DND-41 (cell line): ENCODE results near the gene ARHGAP15.

Source experiments
- EZH2 ChIP-seq: IDR thresholded peaks from 3 replicates; pipeline ENCODE4 v1.6.1; 2012; ENCODE audit warnings: borderline replicate concordance, low read depth, mild to moderate bottlenecking, moderate library complexity, low read length, inconsistent platforms; ENCODE audit not compliant: severe bottlenecking
- TF ChIP-seq, protein P1 (sequence below): IDR thresholded peaks from 2 replicates; pipeline ENCODE4 v1.5.1; 2012; ENCODE audit warnings: borderline replicate concordance, low read length, moderate library complexity, mild to moderate bottlenecking; ENCODE audit not compliant: poor library complexity, severe bottlenecking; ENCODE audit errors: extremely low read depth

- TF ChIP-seq, protein P1, sequence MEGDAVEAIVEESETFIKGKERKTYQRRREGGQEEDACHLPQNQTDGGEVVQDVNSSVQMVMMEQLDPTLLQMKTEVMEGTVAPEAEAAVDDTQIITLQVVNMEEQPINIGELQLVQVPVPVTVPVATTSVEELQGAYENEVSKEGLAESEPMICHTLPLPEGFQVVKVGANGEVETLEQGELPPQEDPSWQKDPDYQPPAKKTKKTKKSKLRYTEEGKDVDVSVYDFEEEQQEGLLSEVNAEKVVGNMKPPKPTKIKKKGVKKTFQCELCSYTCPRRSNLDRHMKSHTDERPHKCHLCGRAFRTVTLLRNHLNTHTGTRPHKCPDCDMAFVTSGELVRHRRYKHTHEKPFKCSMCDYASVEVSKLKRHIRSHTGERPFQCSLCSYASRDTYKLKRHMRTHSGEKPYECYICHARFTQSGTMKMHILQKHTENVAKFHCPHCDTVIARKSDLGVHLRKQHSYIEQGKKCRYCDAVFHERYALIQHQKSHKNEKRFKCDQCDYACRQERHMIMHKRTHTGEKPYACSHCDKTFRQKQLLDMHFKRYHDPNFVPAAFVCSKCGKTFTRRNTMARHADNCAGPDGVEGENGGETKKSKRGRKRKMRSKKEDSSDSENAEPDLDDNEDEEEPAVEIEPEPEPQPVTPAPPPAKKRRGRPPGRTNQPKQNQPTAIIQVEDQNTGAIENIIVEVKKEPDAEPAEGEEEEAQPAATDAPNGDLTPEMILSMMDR = no peak
- no peak for TF ChIP-seq EZH2
These were observed 200.1 kb downstream of the ARHGAP15 start for GRCh38 chr2:143329288-143329687.
